GM18907 (cell line): ENCODE data around the gene GSN.

Experiments
- ATAC-seq: cut with Tn5 transposase; IDR thresholded peaks from one replicate; pipeline ENCODE4 v1.9.1; 2021; ENCODE audit warnings: mild to moderate bottlenecking, moderate library complexity; ENCODE audit not compliant: unreplicated experiment

GSN gene

DNA sequence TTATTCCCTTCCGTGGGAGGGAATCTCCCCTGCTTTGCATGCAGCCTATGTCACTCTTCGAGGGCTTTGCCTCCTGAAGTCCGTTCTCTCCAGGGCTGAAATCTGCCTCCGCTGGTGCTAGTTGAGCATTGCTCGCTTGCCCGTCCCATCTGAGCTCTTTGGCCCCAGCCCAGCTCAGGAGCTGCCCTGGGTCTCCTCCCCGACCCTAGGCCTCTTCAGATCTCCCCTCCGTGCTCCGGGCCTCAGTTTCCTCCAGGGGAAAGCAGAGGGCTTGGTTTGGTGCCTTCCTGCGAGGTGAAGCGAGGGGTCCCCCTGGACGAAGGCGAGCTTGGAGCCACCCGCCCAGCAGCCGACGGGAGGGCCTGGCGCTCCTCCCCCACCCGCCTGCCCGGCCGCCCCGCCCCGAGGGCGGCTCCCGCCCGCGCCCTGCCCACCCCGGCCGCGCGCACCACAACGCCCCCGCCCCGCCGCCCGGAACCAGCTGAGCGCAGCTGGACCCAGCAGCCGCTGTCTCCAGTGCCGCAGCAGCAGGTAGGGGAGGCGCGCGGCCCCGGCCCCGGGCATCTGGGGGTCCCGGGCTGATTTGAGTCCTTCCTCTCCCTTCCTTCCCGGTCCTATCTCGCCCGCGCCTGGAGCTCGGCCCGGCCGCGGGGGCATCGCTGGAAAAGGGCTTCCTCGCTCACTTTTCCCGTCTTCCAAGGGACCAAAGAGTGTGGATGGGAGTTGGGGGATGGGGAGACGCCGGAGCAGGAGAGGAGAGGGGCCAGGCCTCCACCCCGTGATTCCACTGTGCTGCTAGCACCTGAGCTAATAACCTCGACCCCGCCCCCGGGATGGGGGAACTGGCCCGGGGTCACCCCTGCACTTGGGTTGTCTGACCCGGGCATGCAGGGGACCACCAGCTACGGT, at the start of gene GSN:
Gene GSN, plus strand, starts transcription at position 474 of the 909 bp plus-strand sequence. CDS start 33,810 bp downstream, outside the sequence.
- ATAC-seq, result peak; percentile 48

DNA sequence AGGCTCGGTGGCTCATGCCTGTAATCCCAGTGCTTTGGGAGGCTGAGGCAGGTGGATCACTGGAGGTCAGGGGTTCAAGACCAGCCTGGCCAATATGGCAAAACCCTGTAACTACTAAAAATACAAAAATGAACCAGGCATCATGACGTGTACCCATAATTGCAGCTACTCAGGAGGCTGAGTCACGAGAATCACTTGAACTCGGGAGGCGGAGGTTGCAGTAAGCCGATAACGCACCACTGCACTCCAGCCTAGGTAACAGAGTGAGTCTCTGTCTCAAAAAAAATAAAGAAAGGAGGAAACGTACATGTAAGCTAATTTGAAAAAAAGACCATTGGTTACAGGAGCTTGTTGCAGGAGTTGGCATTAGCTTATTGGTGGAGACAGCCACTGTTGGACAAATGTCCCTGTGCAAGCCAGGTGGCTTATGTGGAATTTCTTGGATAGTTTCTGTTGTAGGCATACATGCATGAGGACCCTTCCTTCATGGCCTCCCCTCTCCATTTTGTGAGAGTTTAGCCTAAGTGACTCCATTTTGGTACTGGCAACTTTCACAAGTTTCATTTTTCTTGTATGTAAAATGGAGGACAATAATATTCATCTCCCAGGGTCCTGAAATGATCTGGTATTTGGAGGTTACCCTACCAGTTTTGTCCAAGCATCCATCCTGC, 49.5 kb upstream of the GSN start:
- no peak for ATAC-seq

DNA sequence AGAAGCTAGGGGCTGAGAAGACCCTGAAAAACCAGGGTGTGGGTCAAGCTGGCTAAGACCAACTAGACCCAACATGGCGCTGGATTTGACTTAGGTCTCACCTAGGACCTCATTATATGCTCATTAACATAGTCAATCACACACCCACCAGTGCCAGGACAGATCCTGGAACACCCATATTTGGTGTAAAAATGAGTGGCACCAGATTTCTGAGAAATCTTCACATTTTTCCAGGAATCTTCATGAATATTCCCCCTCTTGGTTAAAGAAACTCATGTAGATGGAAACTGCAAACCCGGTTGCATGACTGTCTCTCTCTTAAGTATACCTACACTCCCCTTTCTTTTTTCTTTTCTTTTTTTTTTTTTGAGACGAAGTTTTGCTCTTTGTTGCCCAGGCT, 48.4 kb upstream of the GSN start:
- ATAC-seq, result no peak

DNA sequence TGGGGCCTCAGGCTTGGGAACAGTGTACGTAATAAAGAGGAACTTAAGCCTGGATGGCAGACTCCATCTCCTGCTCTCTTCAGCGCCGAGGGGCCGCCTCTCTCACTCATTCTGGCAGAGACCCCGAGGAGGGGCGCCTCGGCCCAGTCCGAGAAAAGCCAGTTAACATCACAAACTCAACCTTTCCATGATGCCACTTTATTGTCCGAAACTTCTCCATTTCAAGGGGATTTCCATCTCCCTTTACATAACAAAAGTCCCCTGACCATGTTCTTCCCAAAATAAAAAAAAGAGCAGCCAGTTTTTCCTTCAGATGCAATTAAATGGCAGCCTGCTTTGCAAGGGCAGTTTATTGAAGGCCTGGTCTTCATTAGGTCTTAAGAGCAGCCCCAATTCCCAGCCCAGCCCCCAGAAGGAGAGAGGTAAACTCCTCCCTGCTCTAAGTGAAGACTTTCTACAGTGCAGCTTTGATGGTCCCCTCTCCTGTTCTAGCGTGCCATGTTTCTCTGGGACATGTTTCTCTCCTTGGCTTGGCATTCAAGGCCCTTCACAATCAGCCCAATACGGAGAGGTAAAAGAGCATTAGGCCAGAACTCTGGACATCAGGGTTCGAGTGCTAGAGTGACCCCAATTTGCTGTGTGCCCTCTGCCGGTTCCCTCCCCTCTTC, 46.8 kb upstream of the GSN start:
- ATAC-seq, result no peak

DNA sequence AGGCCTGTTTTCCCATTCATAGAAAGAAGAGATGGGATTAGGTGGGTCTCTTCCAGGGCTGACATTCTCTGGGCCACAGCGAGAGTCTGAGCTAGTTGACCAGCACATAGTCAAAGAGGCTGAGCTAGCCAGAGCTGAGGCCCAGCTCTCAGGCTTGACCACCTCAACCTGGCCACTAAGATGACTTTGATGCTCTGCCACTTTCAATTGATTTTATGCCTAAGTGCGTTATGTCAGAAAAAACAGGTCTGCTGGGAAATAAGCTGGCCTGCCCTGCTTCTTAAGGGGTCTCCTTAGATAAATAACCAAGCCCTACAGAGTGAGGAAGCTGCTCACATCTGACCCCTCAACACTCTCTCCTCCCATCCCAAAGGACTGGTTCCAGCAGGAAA, 46.3 kb upstream of the GSN start:
- no peak for ATAC-seq

GRCh38 chr9:121222524-121223171, 45.3 kb upstream of the GSN start:
- no peak for ATAC-seq

GRCh38 chr9:121225240-121225639, 42.7 kb upstream of the GSN start:
- ATAC-seq, result no peak

GRCh38 chr9:121226175-121226574, 41.8 kb upstream of the GSN start:
- ATAC-seq, result no peak

GRCh38 chr9:121227862-121228261, 40.1 kb upstream of the GSN start:
- no peak for ATAC-seq

DNA sequence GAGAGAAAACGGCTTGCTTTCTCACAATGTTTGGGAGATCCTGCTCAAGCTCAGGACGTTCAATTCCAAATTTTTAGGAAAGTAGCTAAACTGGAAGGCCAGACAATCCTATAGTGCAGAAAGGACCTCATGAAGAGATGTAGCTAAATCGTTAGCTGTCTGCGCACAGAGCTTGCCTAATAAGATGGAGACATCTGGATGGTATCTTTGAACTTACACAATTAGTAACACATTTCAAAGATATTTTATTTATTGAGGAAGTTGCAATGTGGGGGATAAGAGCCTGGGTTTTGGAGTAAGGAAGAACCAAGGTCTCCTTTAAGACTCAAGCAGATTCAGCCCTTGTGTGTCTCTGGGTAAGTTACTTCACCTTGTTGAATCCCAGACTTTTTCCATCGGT, 37.7 kb upstream of the GSN start:
- no peak for ATAC-seq

- no peak for ATAC-seq
Measured at GRCh38 chr9:121232251-121232650, 35.7 kb upstream of the GSN start.

DNA sequence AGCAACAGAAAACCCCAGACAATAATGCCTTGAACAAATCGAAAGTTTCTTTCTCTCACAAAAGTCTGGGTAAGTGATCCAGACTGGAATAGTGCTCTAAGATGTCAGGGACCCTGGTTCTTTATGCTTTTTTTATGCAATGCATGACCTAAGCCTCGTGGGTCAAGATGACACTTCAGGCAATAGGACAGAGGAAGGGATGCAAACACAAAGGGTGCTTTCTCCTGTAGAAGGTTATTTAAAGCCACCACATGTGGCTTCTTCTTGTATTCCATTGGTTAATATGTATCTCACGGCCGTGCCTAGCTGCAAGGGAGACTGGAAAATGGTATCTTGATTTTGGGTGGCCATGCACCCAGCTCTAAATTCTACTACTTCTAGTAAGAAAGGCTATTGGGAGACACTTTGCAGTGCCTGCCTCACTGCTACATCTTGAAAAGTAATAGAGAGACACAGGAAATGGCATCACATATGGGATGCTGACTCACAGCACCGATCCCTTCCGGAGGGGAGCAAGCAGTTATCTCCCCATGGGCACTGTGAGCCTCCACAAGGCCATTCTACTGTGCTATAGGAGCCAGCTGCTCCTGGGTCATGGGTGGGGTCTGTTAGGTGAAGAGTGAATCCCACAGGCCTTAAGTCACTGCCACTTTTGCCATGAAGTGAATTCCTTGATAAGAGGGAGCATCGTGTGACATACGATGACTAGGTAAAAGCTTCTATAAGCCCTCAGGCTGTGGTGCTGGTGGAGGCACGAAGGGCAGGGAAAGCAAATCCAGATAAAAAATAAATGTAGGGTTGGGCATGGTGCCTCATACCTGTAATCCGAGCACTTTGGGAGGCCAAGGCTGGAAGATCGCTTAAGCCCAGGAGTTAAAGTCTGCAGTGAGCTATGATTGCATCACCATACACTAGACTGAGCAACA, 33.8 kb upstream of the GSN start:
- no peak for ATAC-seq

DNA sequence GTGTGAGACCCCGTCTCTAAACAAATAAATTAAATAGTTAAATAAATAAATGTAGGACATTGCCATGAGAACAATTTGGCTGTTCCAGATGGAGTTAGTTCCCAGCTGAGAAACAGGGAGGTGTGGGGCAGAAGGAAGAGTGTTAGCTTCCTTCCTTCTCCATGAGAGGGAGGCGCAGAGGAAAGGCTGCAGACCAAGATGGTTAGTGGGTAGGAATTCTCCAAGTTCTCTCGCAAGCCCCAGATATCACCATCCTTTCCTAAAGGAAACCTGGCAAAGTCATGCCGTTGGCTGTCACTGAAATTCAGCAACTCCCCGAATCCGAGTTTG, 33.2 kb upstream of the GSN start:
- no peak for ATAC-seq

DNA sequence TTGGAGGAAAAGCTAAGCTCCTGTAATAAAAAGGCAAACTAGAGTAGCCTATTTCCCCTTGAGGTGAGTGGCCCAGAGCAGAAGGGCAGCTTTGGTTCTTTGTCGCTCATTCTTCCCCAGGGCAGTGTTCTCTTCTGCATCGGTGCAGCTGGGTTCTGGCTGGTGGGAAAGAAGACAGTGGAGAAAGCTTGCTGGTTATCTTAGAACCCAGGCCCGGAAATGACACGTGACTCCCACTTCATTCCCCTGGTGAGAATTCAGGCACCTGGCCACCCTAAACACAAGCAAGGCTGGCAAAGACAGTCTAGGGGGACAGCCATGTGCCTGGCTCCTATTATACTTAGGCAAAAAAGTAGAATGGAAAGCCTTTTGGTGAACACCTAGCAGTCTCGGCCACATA, 32.5 kb upstream of the GSN start:
- no peak for ATAC-seq

DNA sequence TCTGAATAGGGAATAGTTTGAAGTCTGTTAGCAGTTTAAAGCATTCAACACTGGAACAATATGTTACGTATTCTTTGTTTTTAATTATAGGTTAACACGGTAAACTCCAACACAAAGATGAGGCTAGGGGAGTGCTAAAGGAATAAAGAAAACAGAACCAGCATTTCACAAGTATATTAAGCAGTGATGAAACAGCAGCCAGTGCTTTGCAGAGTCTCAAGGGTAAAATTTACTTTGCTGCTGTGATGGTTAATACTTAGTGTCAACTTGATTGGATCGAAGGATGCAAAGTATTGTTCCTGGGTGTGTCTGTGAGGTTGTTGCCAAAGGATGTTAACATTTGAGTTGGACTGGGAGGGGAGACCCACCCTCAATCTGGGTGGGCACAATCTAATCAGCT, 30.0 kb upstream of the GSN start:
- ATAC-seq, result no peak

- no peak for ATAC-seq
Measured at GRCh38 chr9:121239071-121239470, 28.9 kb upstream of the GSN start.

DNA sequence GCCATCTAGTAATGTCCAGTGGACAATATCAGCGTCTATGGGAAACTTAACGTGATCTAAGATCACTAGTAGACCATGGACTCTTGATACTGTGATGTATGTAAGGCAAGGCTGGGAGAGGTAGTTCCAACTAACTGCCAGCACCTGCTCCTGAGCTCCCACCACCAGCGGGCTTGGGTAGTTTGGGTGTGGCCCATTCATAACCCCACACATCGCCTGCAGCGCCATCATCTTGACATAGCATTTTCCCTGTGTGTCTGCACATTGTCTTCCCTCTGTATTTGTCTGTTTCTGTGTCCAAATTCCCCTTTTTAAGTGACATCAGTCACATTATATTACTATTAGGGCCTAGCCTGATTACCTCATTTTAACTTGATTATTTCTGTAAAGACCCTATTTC, 28.1 kb upstream of the GSN start:
- no peak for ATAC-seq

GRCh38 chr9:121240472-121241135, 27.4 kb upstream of the GSN start:
- ATAC-seq, result no peak

DNA sequence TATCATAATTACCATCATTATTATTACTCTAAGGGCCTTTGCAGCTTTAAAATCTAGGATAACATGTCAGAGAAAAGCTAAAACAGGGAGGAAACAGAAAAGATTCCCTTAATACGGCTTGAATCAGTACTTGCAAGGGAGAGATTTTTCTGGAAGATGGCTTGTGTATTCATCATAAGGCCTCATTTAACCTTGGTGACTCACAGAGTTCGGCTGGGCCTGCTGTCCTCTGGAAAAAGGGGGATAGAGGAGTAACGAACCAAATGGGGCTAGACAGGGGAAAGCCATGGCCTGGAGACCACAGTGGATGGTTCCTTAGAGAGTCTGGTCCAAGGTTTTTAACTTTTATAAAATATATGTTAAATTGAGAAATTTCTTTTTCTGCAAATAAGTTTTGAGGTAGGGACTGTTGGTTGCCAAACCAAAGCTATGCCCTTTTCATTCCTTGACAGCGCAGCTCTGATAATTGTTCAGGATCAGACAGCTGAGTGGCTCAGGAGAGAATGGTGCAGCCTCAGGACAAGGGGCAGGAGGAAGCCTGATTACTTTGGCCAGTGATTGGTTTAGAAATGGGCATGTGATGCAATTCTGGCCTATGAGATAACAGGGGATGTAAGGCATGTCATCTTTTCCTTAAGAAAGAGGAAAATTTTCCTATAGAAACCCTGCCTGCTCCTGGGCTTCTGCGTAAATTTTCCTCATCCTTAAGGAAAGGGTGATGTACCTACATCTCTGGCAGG, 25.6 kb upstream of the GSN start:
- ATAC-seq, result no peak
